Calu3 (cell line): ENCODE results near the gene TNFRSF19. TPM values are rescaled to one million over a fixed set of nuclear protein-coding genes. Genes with fewer than 3 reads are reported as not detected.

Source experiments
- BruUV-seq: library from RNA; stranded (reverse); fragments of 400-500 nt; replicated peaks from 2 replicates; lab custom pipeline; 2021; lab: Mats Ljungman, UMichigan
- CTCF ChIA-PET: fragments of 300-600 bp; sonication (Branson Sonifier 250); formaldehyde crosslinking; loops from one replicate; lab custom pipeline; 2022; ENCODE audit warnings: antibody characterized with exemption; lab: Charles Lee
- DNase-seq: peaks from one replicate; pipeline ENCODE4 v3.0.0; 2022
- H3K27ac Mint-ChIP-seq: one replicate; pipeline ENCODE4 v1.8.0; 2022; ENCODE audit warnings: mixed read lengths; ENCODE audit not compliant: unreplicated experiment
- H3K27me3 Mint-ChIP-seq: one replicate; pipeline ENCODE4 v1.8.0; 2022; ENCODE audit warnings: mixed read lengths; ENCODE audit not compliant: unreplicated experiment
- H3K36me3 Mint-ChIP-seq: one replicate; pipeline ENCODE4 v1.8.0; 2022; ENCODE audit warnings: mild to moderate bottlenecking, moderate library complexity, mixed read lengths; ENCODE audit not compliant: insufficient read depth, unreplicated experiment
- H3K4me1 Mint-ChIP-seq: one replicate; pipeline ENCODE4 v1.8.0; 2022; ENCODE audit warnings: mild to moderate bottlenecking, low read depth, mixed read lengths; ENCODE audit not compliant: unreplicated experiment
- H3K4me3 Mint-ChIP-seq: one replicate; pipeline ENCODE4 v1.8.0; 2022; ENCODE audit warnings: mild to moderate bottlenecking, low read depth, moderate library complexity, mixed read lengths; ENCODE audit not compliant: unreplicated experiment
- H3K9me3 Mint-ChIP-seq: one replicate; pipeline ENCODE4 v1.8.0; 2022; ENCODE audit warnings: low read depth, mixed read lengths; ENCODE audit not compliant: unreplicated experiment
- CTCF ChIP-seq: fragments of 200-600 bp; IDR thresholded peaks from one replicate; pipeline ENCODE4 v1.8.0; 2022; ENCODE audit warnings: antibody characterized with exemption; ENCODE audit not compliant: unreplicated experiment
- intact Hi-C: fragments of 100-400 bp; cut with micrococcal nuclease; formaldehyde crosslinking; loops from one replicate; pipeline ENCODE4 v1.10.0; 2022; ENCODE audit not compliant: unreplicated experiment
- total RNA-seq: library from RNA; stranded (reverse); gene quantifications from 2 replicates; pipeline ENCODE4 v1.2.3, GENCODE V29; 2022

The TNFRSF19 gene
- total RNA-seq, 1 experiment from 2014 or later, result 38.3 TPM

DNA sequence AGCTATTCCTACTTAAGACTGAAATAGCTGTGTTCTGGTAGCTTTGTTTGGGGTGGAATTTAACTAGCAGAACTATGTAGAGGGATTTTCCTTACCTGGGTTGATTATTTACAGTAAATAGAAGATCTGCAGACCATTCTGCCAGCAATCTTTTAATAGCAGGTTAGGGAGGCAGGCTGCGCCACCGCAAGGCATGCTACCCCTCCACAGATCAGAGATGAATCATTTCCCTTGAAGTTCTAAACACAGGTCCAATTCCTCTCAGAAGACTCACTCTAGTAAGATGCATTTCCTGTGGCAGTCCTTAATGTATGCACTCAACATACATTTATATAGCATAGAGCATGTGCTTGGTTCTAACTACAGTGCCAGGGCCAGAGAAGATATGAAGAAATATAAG is 109.0 kb downstream of the TNFRSF19 start:
- Mint-ChIP-seq H3K36me3 (no peaks in the 10 kb centered on the region), H3K27me3 (no peaks in the 10 kb centered on the region), H3K4me1 (peaks cover 19% of the 10 kb centered on the region), H3K4me3 (no peak overlapping the region), H3K27ac (peak overlapping the region; percentile 33), H3K9me3 (no peaks in the 10 kb centered on the region)
- TF ChIP-seq CTCF, result no peak
- BruUV-seq, result no TSS peak
- peak; percentile 7 for DNase-seq
- CTCF ChIA-PET, result no interaction called here
- intact Hi-C loops, result no loop called here

- Mint-ChIP-seq H3K27ac (no peak overlapping the region), H3K36me3 (no peaks in the 10 kb centered on the region), H3K9me3 (no peaks in the 10 kb centered on the region), H3K27me3 (no peaks in the 10 kb centered on the region), H3K4me1 (peaks cover 19% of the 10 kb centered on the region), H3K4me3 (no peak overlapping the region)
- intact Hi-C loops, result no loop called here
- TF ChIP-seq CTCF, result no peak
- no peak for DNase-seq
- CTCF ChIA-PET, result no interaction called here
- no TSS peak for BruUV-seq
These were observed 110.8 kb downstream of the TNFRSF19 start for GRCh38 chr13:23680845-23681669.

DNA sequence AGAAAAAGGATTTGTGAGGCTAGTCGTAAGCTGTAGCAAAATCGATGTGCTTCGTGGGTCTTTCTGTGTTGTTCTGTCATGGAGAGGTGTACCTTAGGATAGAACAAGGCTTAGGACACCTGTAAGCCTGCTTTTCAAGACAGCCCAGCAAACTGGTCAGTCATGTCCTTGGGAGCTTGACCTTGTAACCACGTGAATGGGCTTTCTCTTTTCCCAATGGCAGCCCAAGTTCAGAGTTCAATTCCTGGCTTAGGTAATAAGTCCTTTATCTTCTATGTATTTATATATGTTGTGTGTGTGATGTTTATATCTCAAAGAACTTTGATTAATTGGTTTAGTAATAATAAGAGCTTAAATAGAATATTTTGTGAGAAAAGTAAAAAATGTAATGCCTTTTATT is 112.9 kb downstream of the TNFRSF19 start:
- TF ChIP-seq CTCF, result no peak
- intact Hi-C loops, result no loop called here
- Mint-ChIP-seq H3K27me3 (no peaks in the 10 kb centered on the region), H3K27ac (no peak overlapping the region), H3K9me3 (no peaks in the 10 kb centered on the region), H3K36me3 (no peaks in the 10 kb centered on the region), H3K4me3 (no peak overlapping the region), H3K4me1 (peaks cover 19% of the 10 kb centered on the region)
- no TSS peak for BruUV-seq
- CTCF ChIA-PET, result no interaction called here
- no peak for DNase-seq

DNA sequence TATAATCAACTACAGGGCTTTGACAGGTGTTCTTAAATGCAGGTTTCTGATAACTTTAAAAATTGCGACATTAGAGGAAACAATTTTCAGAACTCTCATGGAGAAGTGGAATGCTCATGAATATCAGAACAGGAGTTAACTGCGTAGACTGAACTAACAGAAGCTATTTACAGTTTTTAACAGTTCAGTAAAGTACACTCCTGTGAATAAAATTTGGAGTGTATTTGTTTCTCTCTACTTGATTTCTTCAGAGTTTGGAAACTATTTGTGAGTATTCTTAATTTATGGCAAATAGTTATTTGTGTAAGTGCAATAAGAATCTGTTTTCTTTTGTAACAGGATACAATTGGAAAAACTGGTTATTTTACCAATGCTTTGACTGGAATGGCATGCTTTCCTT is 114.4 kb downstream of the TNFRSF19 start:
- no TSS peak for BruUV-seq
- DNase-seq, result no peak
- intact Hi-C loops, result no loop called here

More for the DNA sequence above, 114.4 kb downstream of the TNFRSF19 start:
- TF ChIP-seq CTCF, result no peak
- Mint-ChIP-seq H3K27me3 (no peaks in the 10 kb centered on the region), H3K4me3 (no peak overlapping the region), H3K27ac (no peak overlapping the region), H3K9me3 (no peaks in the 10 kb centered on the region), H3K36me3 (no peaks in the 10 kb centered on the region), H3K4me1 (peaks cover 9% of the 10 kb centered on the region)
- CTCF ChIA-PET, result no interaction called here
